NCI-H510A (cell line): ENCODE data around the gene FAM163B.
"Not testable (repeated sequence)": the region's sequence is repeated elsewhere in the genome, so short reads cannot be mapped to it uniquely, and the experiment has no call there.

ENCODE experiments used
- DNase-seq: peaks from one replicate; lab custom pipeline; 2025; lab: John Stamatoyannopoulos, UW

The FAM163B gene

GRCh38 chr9:133569121-133569785, 39.9 kb downstream of the FAM163B start:
- no peak for DNase-seq

DNA sequence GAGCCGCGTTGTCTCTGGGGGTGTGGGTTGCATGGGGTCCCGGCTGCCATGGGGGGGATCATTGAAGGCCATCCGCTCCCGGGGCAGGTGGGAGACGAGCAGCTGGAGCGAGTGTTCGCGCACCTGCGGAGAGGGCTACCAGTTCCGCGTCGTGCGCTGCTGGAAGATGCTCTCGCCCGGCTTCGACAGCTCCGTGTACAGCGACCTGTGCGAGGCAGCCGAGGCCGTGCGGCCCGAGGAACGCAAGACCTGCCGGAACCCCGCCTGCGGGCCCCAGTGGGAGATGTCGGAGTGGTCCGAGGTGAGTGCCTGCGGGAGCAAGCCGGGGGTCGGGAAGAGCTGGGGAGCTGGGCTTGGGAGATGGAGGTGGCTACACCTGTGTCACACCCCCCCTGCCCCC, 41.0 kb downstream of the FAM163B start:
- no peak for DNase-seq

DNA sequence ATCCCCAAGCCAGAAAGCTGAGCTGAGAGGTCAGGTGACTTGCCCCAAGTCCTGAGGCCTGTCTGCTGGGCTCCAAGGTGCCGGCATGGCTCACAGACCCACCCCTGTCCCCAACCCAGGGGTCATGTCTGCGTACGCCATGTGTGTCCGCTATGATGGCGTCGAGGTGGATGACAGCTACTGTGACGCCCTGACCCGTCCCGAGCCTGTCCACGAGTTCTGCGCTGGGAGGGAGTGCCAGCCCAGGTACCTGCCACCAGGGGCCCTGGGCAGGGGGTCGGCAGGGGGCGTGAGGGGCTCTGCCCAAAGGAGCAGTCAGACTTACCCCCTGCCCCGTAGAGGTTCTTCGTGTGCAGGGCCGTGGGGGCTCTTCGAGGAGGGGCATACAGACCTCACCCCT, 42.4 kb downstream of the FAM163B start:
- no peak for DNase-seq

GRCh38 chr9:133566382-133566781, 42.8 kb downstream of the FAM163B start:
- no peak for DNase-seq

DNA sequence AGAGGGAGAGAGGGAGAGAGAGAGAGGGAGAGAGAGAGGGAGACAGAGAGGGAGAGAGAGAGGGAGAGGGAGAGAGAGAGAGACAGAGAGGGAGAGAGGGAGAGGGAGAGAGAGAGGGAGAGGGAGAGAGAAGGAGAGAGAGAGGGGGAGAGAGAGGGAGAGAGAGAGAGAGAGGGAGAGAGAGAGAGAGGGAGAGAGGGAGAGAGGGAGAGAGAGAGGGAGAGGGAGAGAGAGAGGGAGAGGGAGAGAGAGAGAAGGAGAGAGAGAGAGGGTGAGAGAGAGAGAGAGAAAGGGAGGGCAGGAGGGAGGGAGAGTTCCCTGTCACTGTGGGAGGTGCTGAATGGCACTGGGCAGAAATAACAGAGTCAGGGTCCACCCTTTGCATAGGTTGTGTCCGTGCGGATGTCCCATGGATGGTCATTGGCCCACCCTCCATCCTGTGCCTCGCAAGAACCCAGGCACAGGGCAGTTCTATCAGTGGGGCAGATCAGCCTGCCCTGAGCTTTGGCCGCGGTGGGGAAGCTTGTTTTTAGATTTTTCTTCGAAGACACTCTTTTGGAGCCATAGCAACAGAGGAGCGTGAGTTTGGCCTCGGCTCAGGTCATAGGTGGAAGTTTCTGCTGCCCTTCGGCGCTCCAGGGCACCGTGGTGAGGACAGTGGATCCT, 44.6 kb downstream of the FAM163B start:
- no peak for DNase-seq

DNA sequence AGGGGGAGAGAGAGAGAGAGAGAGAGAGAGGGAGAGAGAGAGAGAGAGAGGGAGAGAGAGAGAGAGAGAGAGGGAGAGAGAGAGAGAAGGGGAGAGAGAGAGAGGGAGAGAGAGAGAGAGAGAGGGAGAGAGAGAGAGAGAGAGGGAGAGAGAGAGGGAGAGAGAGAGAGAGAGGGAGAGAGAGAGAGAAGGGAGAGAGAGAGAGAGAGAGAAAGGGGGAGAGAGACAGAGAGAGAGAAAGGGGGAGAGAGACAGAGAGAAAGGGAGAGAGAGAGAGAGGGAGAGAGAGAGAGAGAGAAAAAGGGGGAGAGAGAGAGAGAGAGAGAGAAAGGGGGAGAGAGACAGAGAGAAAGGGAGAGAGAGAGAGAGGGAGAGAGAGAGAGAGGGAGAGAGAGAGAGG, 45.4 kb downstream of the FAM163B start:
- not testable (repeated sequence) for DNase-seq

- no peak for DNase-seq
Observed at GRCh38 chr9:133563291-133563796, 45.8 kb downstream of the FAM163B start.

DNA sequence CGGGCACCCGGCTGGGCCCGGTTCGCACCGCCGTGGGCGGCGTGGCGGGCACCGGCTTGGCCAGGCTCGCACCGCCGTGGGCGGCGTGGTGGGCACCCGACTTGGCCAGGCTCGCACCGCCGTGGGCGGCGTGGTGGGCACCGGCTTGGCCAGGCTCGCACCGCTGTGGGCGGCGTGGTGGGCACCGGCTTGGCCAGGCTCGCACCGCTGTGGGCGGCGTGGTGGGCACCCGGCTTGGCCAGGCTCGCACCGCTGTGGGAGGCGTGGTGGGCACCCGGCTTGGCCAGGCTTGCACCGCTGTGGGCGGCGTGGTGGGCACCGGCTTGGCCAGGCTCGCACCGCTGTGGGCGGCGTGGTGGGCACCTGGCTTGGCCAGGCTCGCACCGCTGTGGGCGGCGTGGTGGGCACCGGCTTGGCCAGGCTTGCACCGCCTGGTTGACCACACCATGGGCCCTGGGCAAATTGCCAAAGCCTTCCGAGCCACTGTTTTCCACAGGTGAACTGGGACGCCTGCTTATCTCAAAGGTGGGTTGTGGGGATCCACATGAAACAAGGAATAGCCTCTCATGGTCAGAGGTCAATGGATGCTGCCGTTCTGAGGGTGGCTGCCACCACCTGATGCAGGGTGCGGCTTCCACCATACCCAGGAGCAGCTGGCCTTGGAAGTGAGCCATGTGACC, 46.4 kb downstream of the FAM163B start:
- DNase-seq: no peak

- DNase-seq: no peak
Observed at GRCh38 chr9:133561976-133562554, 47.1 kb downstream of the FAM163B start.

GRCh38 chr9:133560944-133561343, 48.2 kb downstream of the FAM163B start:
- DNase-seq: no peak

GRCh38 chr9:133560311-133560710, 48.9 kb downstream of the FAM163B start:
- no peak for DNase-seq

DNA sequence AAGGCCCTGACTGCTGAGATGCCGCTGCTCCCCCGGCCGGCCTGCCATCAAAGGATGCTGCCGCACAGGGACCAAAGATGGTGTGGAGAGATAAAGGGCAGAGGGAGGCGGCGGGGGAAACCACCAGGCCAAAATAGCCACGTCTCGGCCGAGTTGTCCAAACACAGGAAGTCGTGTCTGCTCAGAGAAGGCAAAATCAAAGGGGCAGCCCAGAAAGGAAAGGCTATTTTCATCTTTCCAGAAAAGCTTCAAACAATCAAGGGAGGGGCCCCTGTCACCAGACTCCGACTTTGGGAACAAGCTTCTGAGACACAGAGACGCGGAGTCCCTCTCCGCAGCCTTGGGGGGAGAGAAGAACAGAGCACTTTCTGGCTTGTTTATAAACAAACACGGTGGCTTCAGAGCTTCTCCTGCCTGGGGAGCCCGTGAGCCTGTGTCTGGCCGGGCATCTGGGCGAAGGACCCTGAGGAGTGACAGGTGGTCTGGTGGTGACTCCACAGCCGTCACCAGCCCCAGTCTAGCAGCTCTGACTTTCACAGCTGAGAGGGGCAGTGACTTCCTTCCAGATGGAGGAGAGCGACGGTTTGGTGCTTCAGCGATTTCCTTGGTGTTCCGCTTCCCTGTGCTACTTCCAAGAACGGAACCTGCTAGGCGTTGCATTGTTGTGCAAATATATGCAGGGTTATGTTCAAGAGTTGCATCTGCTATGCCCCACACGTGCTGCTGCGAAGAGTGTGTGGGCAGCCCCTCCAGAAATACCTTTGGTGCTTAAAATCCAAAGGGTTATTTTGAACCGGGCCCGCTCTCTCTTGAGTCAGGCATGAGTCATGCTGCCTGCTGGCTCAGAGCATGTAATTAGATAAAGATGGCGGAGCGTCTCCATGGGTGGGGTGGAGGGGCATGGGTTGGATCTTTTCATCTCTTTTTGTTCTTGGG, 50.7 kb downstream of the FAM163B start:
- no peak for DNase-seq

GRCh38 chr9:133557581-133557980, 51.6 kb downstream of the FAM163B start:
- no peak for DNase-seq

DNA sequence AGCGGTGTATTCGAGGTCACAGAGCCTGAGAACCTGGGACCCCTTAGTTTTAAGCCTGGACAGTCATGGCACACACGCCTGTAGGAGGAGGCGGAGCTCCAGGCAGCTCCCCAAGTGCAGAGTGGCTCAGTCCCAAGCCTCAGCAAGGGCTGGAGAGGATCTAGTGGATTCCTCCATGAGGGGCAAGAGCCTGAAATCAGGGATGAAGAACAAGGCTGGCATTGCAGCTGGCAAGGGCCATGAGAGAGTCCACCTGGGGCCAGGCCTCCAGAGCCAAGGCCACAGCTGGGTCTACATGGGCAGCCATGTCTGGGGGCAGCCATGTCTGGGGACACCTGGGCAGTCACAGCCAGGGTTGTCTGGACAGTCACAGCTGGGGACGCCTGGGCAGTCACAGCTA, 52.8 kb downstream of the FAM163B start:
- no peak for DNase-seq

- no peak for DNase-seq
Observed at GRCh38 chr9:133554729-133555128, 54.5 kb downstream of the FAM163B start.

GRCh38 chr9:133553973-133554713, 55.0 kb downstream of the FAM163B start:
- no peak for DNase-seq

GRCh38 chr9:133553123-133553522, 56.1 kb downstream of the FAM163B start:
- DNase-seq: no peak

- DNase-seq: no peak
Observed at GRCh38 chr9:133552236-133552635, 57.0 kb downstream of the FAM163B start.

GRCh38 chr9:133551446-133551845, 57.7 kb downstream of the FAM163B start:
- no peak for DNase-seq

DNA sequence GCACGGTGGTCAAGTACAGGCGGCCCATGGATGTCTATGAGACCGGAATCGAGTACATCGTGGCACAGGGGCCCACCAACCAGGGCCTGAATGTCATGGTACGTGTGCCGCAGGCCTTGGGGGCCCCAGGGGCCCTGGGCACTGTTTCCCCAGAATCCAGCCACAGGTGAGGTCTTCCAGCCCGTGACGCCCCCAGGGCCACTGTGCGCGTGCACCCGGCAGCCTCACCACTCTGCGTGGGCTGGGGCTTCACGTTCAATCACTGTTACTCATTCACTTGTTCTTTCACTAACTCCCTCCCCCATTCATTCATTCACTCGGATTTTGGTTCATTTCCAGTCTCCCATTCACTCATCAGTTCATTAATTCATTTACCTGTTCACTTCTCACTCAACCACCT, 62.1 kb downstream of the FAM163B start:
- DNase-seq: no peak

- no peak for DNase-seq
Observed at GRCh38 chr9:133546287-133546680, 62.9 kb downstream of the FAM163B start.
